HG03520 (cell line): ENCODE results near the gene MYBPC2.
A peak's percentile ranks its signal among the peaks of the same experiment; 100 is the strongest.
"Not testable (repeated sequence)": the region's sequence is repeated elsewhere in the genome, so short reads cannot be mapped to it uniquely, and the experiment has no call there.

Experiments used
- ATAC-seq: cut with Tn5 transposase; IDR thresholded peaks from one replicate; pipeline ENCODE4 v1.9.1; 2021; ENCODE audit warnings: mild to moderate bottlenecking, moderate library complexity; ENCODE audit not compliant: unreplicated experiment

Gene MYBPC2

GRCh38 chr19:50427318-50427925, 5.3 kb upstream of the MYBPC2 start:
- ATAC-seq = no peak

GRCh38 chr19:50427997-50428425, 4.7 kb upstream of the MYBPC2 start:
- ATAC-seq = no peak

GRCh38 chr19:50428772-50429463, 3.8 kb upstream of the MYBPC2 start:
- no peak for ATAC-seq

- ATAC-seq = no peak
Measured at GRCh38 chr19:50430888-50431342, 1.8 kb upstream of the MYBPC2 start.

GRCh38 chr19:50431343-50432220, 1.1 kb upstream of the MYBPC2 start:
- peak; percentile 76 for ATAC-seq

- ATAC-seq = no peak
Measured at GRCh38 chr19:50433201-50434180, 799 bp downstream of the MYBPC2 start.

GRCh38 chr19:50434525-50434924, 1.8 kb downstream of the MYBPC2 start:
- ATAC-seq = no peak

GRCh38 chr19:50435221-50435620, 2.5 kb downstream of the MYBPC2 start:
- ATAC-seq = no peak

- no peak for ATAC-seq
Measured at GRCh38 chr19:50435627-50436026, 2.9 kb downstream of the MYBPC2 start.

GRCh38 chr19:50437862-50438449, 5.3 kb downstream of the MYBPC2 start:
- no peak for ATAC-seq

GRCh38 chr19:50439130-50439529, 6.4 kb downstream of the MYBPC2 start:
- not testable (repeated sequence) for ATAC-seq

GRCh38 chr19:50444059-50444458, 11.4 kb downstream of the MYBPC2 start:
- no peak for ATAC-seq

GRCh38 chr19:50447053-50447452, 14.4 kb downstream of the MYBPC2 start:
- no peak for ATAC-seq

- no peak for ATAC-seq
Measured at GRCh38 chr19:50447750-50448149, 15.1 kb downstream of the MYBPC2 start.

GRCh38 chr19:50449236-50449899, 16.7 kb downstream of the MYBPC2 start:
- ATAC-seq = no peak

GRCh38 chr19:50450369-50451222, 17.9 kb downstream of the MYBPC2 start:
- ATAC-seq = no peak

- no peak for ATAC-seq
Measured at GRCh38 chr19:50451223-50451534, 18.5 kb downstream of the MYBPC2 start.

- ATAC-seq = no peak
Measured at GRCh38 chr19:50453243-50453642, 20.6 kb downstream of the MYBPC2 start.

- ATAC-seq = no peak
Measured at GRCh38 chr19:50455992-50456391, 23.3 kb downstream of the MYBPC2 start.
